Mesendoderm (in vitro differentiated cells): ENCODE measurements around the gene LACC1.

ENCODE experiments used
- DNase-seq: peaks from one replicate; pipeline ENCODE4 v3.0.0; 2013
- H2AK5ac ChIP-seq: 2 replicates; pipeline ENCODE4 v1.6.1; 2013; ENCODE audit warnings: low read length, inconsistent platforms
- H2BK120ac ChIP-seq: 2 replicates; pipeline ENCODE4 v1.6.1; 2013; ENCODE audit warnings: low read depth, mild to moderate bottlenecking, low read length, moderate library complexity, mixed read lengths
- H2BK15ac ChIP-seq: replicated peaks from 2 replicates; pipeline ENCODE4 v1.6.1; 2013; ENCODE audit warnings: low read depth, mild to moderate bottlenecking, moderate library complexity
- H2BK5ac ChIP-seq: 2 replicates; pipeline ENCODE4 v1.6.1; 2013; ENCODE audit warnings: low read length, inconsistent platforms
- H3K18ac ChIP-seq: 2 replicates; pipeline ENCODE4 v1.6.1; 2013; ENCODE audit warnings: mild to moderate bottlenecking, low read length, mixed read lengths
- H3K23ac ChIP-seq: one replicate; pipeline ENCODE4 v1.6.1; 2013; ENCODE audit warnings: low read length
- H3K27ac ChIP-seq: 2 replicates; pipeline ENCODE4 v1.5.1; 2013; ENCODE audit warnings: low read depth, mild to moderate bottlenecking, inconsistent platforms, low read length, moderate library complexity
- H3K27me3 ChIP-seq: 2 replicates; pipeline ENCODE4 v1.6.1; 2013; ENCODE audit warnings: low read length, control low read depth, mild to moderate bottlenecking, inconsistent platforms; ENCODE audit not compliant: insufficient read depth, poor library complexity
- H3K36me3 ChIP-seq: 2 replicates; pipeline ENCODE4 v1.6.1; 2013; ENCODE audit warnings: low read length, inconsistent platforms; ENCODE audit not compliant: control insufficient read depth, insufficient read depth
- H3K4ac ChIP-seq: one replicate; pipeline ENCODE4 v1.6.1; 2013; ENCODE audit warnings: low read depth, mild to moderate bottlenecking, low read length, moderate library complexity
- H3K4me1 ChIP-seq: 2 replicates; pipeline ENCODE4 v1.6.1; 2013; ENCODE audit warnings: low read depth, low read length, inconsistent platforms; ENCODE audit not compliant: control insufficient read depth
- H3K4me2 ChIP-seq: 2 replicates; pipeline ENCODE4 v1.6.1; 2013; ENCODE audit warnings: low read length
- H3K4me3 ChIP-seq: 2 replicates; pipeline ENCODE4 v1.5.1; 2013; ENCODE audit warnings: mild to moderate bottlenecking, low read length
- H3K56ac ChIP-seq: one replicate; pipeline ENCODE4 v1.6.1; 2013; ENCODE audit warnings: low read length
- H3K79me1 ChIP-seq: 2 replicates; pipeline ENCODE4 v1.6.1; 2013; ENCODE audit warnings: low read length, inconsistent platforms
- H3K79me2 ChIP-seq: 2 replicates; pipeline ENCODE4 v1.6.1; 2013; ENCODE audit warnings: mild to moderate bottlenecking, low read length; ENCODE audit not compliant: control insufficient read depth, insufficient read depth
- H3K9ac ChIP-seq: 2 replicates; pipeline ENCODE4 v1.6.1; 2013; ENCODE audit warnings: low read length, inconsistent platforms
- H4K5ac ChIP-seq: one replicate; pipeline ENCODE4 v1.6.1; 2013; ENCODE audit warnings: low read length
- H4K8ac ChIP-seq: one replicate; pipeline ENCODE4 v1.6.1; 2013; ENCODE audit warnings: low read depth, mild to moderate bottlenecking, control low read depth, low read length, moderate library complexity
- WGBS: extraction: QIAGEN DNeasy Blood & Tissue Kit; methylation state at CpG from one replicate; pipeline ENCODE4 v1.1.7; 2013; ENCODE audit warnings: low lambda C conversion rate, missing lambda C conversion rate; ENCODE audit not compliant: insufficient coverage; ENCODE audit errors: extremely low coverage; 5-methylcytosine and 5-hydroxymethylcytosine counted together

The LACC1 gene

GRCh38 chr13:43884222-43884621 is 4.5 kb downstream of the LACC1 start:
- Histone ChIP-seq H3K36me3 (no peaks in the 10 kb centered on the region), H3K4ac (no peak overlapping the region), H3K23ac (no peak overlapping the region), H4K8ac (no peak overlapping the region), H3K56ac (no peak overlapping the region), H3K4me1 (no peaks in the 10 kb centered on the region), H2AK5ac (no peak overlapping the region), H3K79me2 (no peaks in the 10 kb centered on the region), H2BK15ac (no peak overlapping the region), H2BK5ac (no peak overlapping the region), H2BK120ac (no peak overlapping the region), H3K27me3 (peaks cover 2% of the 10 kb centered on the region), H3K18ac (no peak overlapping the region), H4K5ac (no peak overlapping the region), H3K4me3 (no peak overlapping the region), H3K9ac (no peak overlapping the region), H3K4me2 (no peak overlapping the region), H3K79me1 (no peaks in the 10 kb centered on the region), H3K27ac (no peak overlapping the region)
- DNase-seq = peak; percentile 65
- no CpG with 5 or more reads among the region's 1 CpG for WGBS

GRCh38 chr13:43894438-43894837 is 14.7 kb downstream of the LACC1 start:
- H3K79me1 ChIP-seq = no peaks in the 10 kb centered on the region
- no peak overlapping the region for H2BK120ac ChIP-seq
- no peak overlapping the region for H4K5ac ChIP-seq
- DNase-seq = no peak
- H3K36me3 ChIP-seq = no peaks in the 10 kb centered on the region
- H2BK15ac ChIP-seq = no peak overlapping the region
- H3K56ac ChIP-seq = no peak overlapping the region
- H2AK5ac ChIP-seq = no peak overlapping the region
- H3K4me2 ChIP-seq = no peak overlapping the region
- H3K4me1 ChIP-seq = no peaks in the 10 kb centered on the region
- no peak overlapping the region for H3K4ac ChIP-seq
- no peak overlapping the region for H2BK5ac ChIP-seq
- H4K8ac ChIP-seq = no peak overlapping the region
- no peak overlapping the region for H3K4me3 ChIP-seq
- no peak overlapping the region for H3K23ac ChIP-seq
- H3K27me3 ChIP-seq = no peaks in the 10 kb centered on the region
- H3K27ac ChIP-seq = no peak overlapping the region
- no peak overlapping the region for H3K18ac ChIP-seq
- H3K79me2 ChIP-seq = no peaks in the 10 kb centered on the region
- no peak overlapping the region for H3K9ac ChIP-seq

GRCh38 chr13:43895940-43896339 is 16.2 kb downstream of the LACC1 start:
- Histone ChIP-seq H3K79me2 (no peaks in the 10 kb centered on the region), H3K4me2 (no peak overlapping the region), H3K4ac (no peak overlapping the region), H3K79me1 (no peaks in the 10 kb centered on the region), H3K23ac (no peak overlapping the region), H2AK5ac (no peak overlapping the region), H3K4me3 (no peak overlapping the region), H2BK120ac (no peak overlapping the region), H3K27ac (no peak overlapping the region), H2BK5ac (no peak overlapping the region), H4K5ac (no peak overlapping the region), H2BK15ac (no peak overlapping the region), H3K36me3 (no peaks in the 10 kb centered on the region), H3K9ac (no peak overlapping the region), H3K27me3 (no peaks in the 10 kb centered on the region), H3K18ac (no peak overlapping the region), H4K8ac (no peak overlapping the region), H3K4me1 (no peaks in the 10 kb centered on the region), H3K56ac (no peak overlapping the region)
- no CpG with 5 or more reads among the region's 2 CpGs for WGBS
- no peak for DNase-seq

DNA sequence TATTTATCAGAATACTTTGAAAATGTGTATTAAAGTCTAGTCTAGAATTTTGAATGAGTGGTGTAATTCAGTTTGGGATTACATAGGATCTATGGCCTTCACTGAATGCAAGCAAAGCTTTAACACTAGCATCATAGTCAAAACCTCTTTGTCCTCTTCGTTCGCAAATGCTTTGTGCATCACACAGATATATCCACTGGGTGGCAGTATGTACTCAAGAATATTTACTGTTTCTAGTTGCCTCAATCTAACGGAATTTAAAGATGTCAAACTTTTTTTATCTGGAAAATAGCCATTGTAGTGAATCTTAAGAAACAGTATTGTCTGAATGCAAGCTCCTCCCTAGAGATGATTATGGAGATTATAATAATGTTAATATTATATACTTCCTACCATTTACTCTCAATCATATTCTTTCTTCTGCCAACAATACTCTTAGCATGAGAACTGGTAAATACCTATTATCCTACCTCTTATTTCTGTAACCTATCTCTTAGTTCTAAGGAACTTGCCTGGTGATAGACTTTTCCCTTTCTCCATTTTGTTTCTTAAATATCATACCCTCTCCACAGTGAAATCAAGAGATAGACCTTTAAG is 25.8 kb downstream of the LACC1 start:
- Histone ChIP-seq H2AK5ac (no peak overlapping the region), H3K27me3 (no peaks in the 10 kb centered on the region), H4K5ac (no peak overlapping the region), H3K27ac (no peak overlapping the region), H3K23ac (no peak overlapping the region), H3K79me1 (no peaks in the 10 kb centered on the region), H2BK15ac (no peak overlapping the region), H3K56ac (no peak overlapping the region), H3K79me2 (no peaks in the 10 kb centered on the region), H3K4me3 (no peak overlapping the region), H2BK5ac (no peak overlapping the region), H3K18ac (no peak overlapping the region), H3K9ac (no peak overlapping the region), H4K8ac (no peak overlapping the region), H3K4ac (no peak overlapping the region), H2BK120ac (no peak overlapping the region), H3K4me1 (no peaks in the 10 kb centered on the region), H3K36me3 (no peaks in the 10 kb centered on the region), H3K4me2 (no peak overlapping the region)
- DNase-seq = peak; percentile 72
- WGBS = no CpG with 5 or more reads among the region's 3 CpGs

DNA sequence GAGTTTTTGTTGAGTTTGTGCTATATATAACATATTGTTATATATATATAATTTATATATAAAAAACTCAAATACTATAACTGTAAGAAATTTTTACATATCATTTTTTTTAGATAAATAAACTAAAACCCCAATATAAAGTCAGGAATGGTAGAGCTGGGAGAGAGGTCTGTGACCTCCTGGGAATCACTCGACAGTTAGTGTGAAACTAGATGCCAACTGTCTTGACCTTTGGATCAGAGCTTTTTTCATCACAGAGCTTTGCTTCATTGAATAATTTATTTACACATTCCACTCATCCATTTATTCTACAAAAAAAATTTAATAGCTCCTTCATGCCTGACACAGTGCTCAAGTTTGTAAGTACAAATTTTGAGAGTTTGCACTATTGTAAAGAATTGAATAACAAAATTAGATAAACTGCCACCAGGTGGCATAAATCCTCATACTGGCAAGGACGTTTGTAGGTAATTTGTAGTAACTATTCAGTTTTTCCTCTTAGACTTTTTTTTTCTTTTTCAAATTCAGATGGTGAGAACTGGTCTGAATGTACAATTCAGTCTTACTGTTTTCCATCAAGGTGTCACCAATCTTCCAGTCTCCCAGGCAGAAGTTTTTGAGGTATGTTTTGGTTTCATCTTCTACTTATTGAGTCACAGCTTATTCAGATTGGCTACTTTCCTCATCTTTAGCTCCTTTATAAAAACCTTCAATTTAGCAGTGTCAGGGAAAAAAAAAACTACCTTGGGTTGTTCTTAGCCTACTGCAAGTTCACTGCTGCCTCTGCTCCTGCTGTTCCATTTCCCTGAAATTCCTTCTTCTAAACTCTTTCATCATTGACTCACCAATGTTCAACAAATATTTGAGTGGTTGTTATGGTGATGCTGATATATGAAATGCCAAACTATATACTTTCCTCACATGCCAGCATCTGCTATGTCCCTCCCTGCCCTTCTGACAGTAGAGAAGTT is 28.7 kb downstream of the LACC1 start:
- H2AK5ac ChIP-seq = no peak overlapping the region
- H2BK15ac ChIP-seq = no peak overlapping the region
- no peaks in the 10 kb centered on the region for H3K79me2 ChIP-seq
- H4K5ac ChIP-seq = no peak overlapping the region
- H3K4ac ChIP-seq = no peak overlapping the region
- H4K8ac ChIP-seq = no peak overlapping the region
- H3K56ac ChIP-seq = no peak overlapping the region
- H3K27me3 ChIP-seq = no peaks in the 10 kb centered on the region
- no peak overlapping the region for H3K18ac ChIP-seq
- no peak overlapping the region for H2BK120ac ChIP-seq
- no peak overlapping the region for H3K9ac ChIP-seq
- no peaks in the 10 kb centered on the region for H3K4me1 ChIP-seq
- WGBS = no CpG with 5 or more reads among the region's 2 CpGs
- H3K27ac ChIP-seq = no peak overlapping the region
- H3K79me1 ChIP-seq = no peaks in the 10 kb centered on the region
- no peak overlapping the region for H3K23ac ChIP-seq
- no peaks in the 10 kb centered on the region for H3K36me3 ChIP-seq
- DNase-seq = peak; percentile 29
- no peak overlapping the region for H3K4me3 ChIP-seq
- H2BK5ac ChIP-seq = no peak overlapping the region
- H3K4me2 ChIP-seq = no peak overlapping the region
